Astrocyte of the cerebellum (primary cell): ENCODE measurements around the gene INSIG1.

ENCODE experiments used
- DNase-seq: peaks from one replicate; pipeline ENCODE4 v3.0.0-alpha.2; 2011; ENCODE audit warnings: low read depth
- H3K4me3 ChIP-seq: 2 replicates; pipeline ENCODE4 v1.5.1; 2011; ENCODE audit warnings: mild to moderate bottlenecking, low read depth, low read length, moderate library complexity
- in situ Hi-C: cut with HindIII; loops from 2 replicates; pipeline ENCODE4 v1.10.0; 2017; ENCODE audit warnings: low sequenced_read_pairs
- TF ChIP-seq, protein P1 (sequence below): IDR thresholded peaks from 2 replicates; pipeline ENCODE4 v1.5.1; 2012; ENCODE audit warnings: low read length, low read depth, moderate library complexity, mild to moderate bottlenecking; ENCODE audit errors: missing control alignments

Gene INSIG1

GRCh38 chr7:155348806-155349205 is 51.1 kb downstream of the INSIG1 start:
- in situ Hi-C loops: loop anchor here (5.0 to 25.0 kb wide), 2 partner anchors 157 to 412 kb away; no protein-coding TSS in a partner anchor

DNA sequence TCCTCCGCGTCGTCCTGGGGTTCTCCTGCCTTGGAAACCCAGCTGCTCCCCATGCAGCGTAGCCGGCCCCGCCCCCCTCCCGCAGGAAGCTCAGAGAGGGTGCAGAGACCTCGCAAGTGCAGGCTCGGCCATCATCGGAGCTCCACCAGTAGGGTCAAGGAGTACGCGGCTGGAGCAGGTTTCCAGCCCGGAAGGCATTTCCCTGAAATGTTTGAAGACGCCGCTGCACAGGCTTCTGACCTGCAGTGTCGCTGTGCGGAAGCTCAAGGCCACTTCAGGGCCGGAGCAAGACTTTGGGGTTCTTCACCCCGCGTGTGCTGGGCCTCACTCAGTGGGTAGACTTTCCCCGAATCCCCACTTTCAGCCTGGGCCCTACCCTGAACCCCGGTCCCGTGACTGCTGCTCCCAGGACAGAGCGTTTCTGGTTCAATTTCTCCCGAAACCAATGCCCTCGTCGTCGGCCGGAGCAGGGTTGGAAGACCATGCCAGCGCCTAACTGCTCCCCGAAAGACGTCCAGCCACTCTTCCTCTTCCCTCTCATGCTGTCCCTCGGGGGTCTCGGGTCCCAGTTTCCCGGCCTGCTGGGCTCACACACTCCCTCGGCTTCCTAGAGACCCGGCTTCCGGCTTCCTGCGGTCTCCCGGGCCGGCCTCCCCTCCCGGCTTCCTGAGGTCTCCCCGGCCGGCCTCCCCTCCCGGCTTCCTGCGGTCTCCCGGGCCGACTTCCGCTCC is 52.1 kb downstream of the INSIG1 start:
- in situ Hi-C loops: loop anchor here (5.0 to 25.0 kb wide), 2 partner anchors 157 to 412 kb away; no protein-coding TSS in a partner anchor
- DNase-seq: no peak
- no peak overlapping the region for H3K4me3 ChIP-seq
- TF ChIP-seq, protein P1, sequence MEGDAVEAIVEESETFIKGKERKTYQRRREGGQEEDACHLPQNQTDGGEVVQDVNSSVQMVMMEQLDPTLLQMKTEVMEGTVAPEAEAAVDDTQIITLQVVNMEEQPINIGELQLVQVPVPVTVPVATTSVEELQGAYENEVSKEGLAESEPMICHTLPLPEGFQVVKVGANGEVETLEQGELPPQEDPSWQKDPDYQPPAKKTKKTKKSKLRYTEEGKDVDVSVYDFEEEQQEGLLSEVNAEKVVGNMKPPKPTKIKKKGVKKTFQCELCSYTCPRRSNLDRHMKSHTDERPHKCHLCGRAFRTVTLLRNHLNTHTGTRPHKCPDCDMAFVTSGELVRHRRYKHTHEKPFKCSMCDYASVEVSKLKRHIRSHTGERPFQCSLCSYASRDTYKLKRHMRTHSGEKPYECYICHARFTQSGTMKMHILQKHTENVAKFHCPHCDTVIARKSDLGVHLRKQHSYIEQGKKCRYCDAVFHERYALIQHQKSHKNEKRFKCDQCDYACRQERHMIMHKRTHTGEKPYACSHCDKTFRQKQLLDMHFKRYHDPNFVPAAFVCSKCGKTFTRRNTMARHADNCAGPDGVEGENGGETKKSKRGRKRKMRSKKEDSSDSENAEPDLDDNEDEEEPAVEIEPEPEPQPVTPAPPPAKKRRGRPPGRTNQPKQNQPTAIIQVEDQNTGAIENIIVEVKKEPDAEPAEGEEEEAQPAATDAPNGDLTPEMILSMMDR: no peak

More at GRCh38 chr7:155348806-155349205, 51.1 kb downstream of the INSIG1 start:
- TF ChIP-seq, protein P1: no peak
- no peak for DNase-seq
- H3K4me3 ChIP-seq: no peak overlapping the region

DNA sequence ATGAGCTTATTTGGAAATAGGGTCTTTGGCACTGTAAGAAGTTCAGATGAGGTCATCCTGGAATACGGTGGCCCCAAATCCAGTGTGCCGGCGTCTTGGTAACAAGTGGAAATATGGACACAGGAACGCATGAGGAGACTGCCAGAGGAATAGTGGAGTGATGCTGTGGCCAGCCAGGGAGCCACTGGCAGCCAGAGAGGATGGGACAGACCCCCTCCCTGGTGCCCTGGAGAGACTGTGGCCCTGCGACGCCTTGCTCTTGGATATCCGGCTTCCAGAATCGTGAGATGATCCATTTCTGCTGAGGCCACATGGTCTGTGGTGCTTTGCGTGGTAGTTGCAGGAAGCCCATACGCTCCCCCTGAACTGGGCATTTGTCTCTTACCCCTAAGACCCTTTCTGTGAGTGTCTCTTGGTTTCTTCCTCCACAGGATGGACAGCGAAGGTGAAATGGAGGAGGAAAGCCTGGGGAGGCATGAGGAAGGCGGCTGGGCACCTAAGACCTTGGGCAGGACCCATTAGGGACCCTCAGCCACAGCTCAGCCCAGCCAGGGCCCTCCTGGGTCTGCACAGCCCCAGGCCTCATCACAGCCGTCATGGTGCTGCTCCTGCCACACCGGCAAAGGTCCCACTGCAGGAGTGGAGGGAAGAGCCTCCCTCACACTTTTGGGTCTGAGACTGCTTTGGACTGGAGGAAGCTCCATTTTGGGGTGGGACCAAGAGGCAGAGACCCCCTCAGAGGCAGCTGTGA is 53.6 kb downstream of the INSIG1 start:
- H3K4me3 ChIP-seq: no peak overlapping the region
- in situ Hi-C loops: no loop called here
- TF ChIP-seq, protein P1: no peak
- no peak for DNase-seq

- no peak for DNase-seq
- TF ChIP-seq, protein P1: no peak
- no peak overlapping the region for H3K4me3 ChIP-seq
- in situ Hi-C loops: no loop called here
Observed at GRCh38 chr7:155352076-155352752, 54.5 kb downstream of the INSIG1 start.

- no peak for DNase-seq
- TF ChIP-seq, protein P1: no peak
- no peak overlapping the region for H3K4me3 ChIP-seq
- in situ Hi-C loops: no loop called here
Observed at GRCh38 chr7:155352753-155353115, 55.1 kb downstream of the INSIG1 start.

GRCh38 chr7:155353256-155353897 is 55.7 kb downstream of the INSIG1 start:
- no peak overlapping the region for H3K4me3 ChIP-seq
- in situ Hi-C loops: no loop called here
- no peak for DNase-seq
- TF ChIP-seq, protein P1: no peak
